ENCODE measurements around the gene C1orf87.

Gene C1orf87

GRCh38 chr1:60008500-60008899 is 65.1 kb downstream of the C1orf87 start:
- DNase-seq: no peak

GRCh38 chr1:60000625-60001024 is 72.9 kb downstream of the C1orf87 start:
- DNase-seq: peak in 11 of 42 donors; percentile 8 to 55 (median 19)
- intact Hi-C loops (cut with DNase I): no loop called here

More at GRCh38 chr1:60008500-60008899, 65.1 kb downstream of the C1orf87 start:
- intact Hi-C loops (cut with DNase I): no loop called here

GRCh38 chr1:59999746-60000145 is 73.8 kb downstream of the C1orf87 start:
- intact Hi-C loops (cut with DNase I): no loop called here
- no peak for DNase-seq

GRCh38 chr1:59999006-59999405 is 74.6 kb downstream of the C1orf87 start:
- intact Hi-C loops (cut with DNase I): no loop called here

GRCh38 chr1:59997479-59998115 is 76.0 kb downstream of the C1orf87 start:
- intact Hi-C loops (cut with DNase I): no loop called here
- DNase-seq: no peak

More at GRCh38 chr1:59999006-59999405, 74.6 kb downstream of the C1orf87 start:
- no peak for DNase-seq

- DNase-seq: no peak
- intact Hi-C loops (cut with DNase I): no loop called here
Observed at GRCh38 chr1:59994302-59995198, 79.0 kb downstream of the C1orf87 start.

- intact Hi-C loops (cut with DNase I): no loop called here
- no peak for DNase-seq
Observed at GRCh38 chr1:59992040-59992820, 81.3 kb downstream of the C1orf87 start.

GRCh38 chr1:59990470-59990869 is 83.1 kb downstream of the C1orf87 start:
- DNase-seq: no peak
- intact Hi-C loops (cut with DNase I): no loop called here

- intact Hi-C loops (cut with DNase I): no loop called here
- peak in 39 of 42 donors; percentile 10 to 82 (median 46) for DNase-seq
Observed at GRCh38 chr1:59986516-59987310, 86.9 kb downstream of the C1orf87 start.

GRCh38 chr1:59985911-59986515 is 87.6 kb downstream of the C1orf87 start:
- intact Hi-C loops (cut with DNase I): no loop called here
- DNase-seq: no peak

GRCh38 chr1:59979666-59980065 is 93.9 kb downstream of the C1orf87 start:
- no peak for DNase-seq
- intact Hi-C loops (cut with DNase I): loop anchor here (10.0 kb wide), 2 partner anchors 1065 to 1875 kb away; no protein-coding TSS in a partner anchor

- intact Hi-C loops (cut with DNase I): loop anchor here (10.0 kb wide), 2 partner anchors 1066 to 1876 kb away; no protein-coding TSS in a partner anchor
- no peak for DNase-seq
Observed at GRCh38 chr1:59978511-59978910, 95.1 kb downstream of the C1orf87 start.

- intact Hi-C loops (cut with DNase I): loop anchor here (10.0 kb wide), 2 partner anchors 1067 to 1877 kb away; no protein-coding TSS in a partner anchor
Observed at GRCh38 chr1:59978026-59978425, 95.5 kb downstream of the C1orf87 start.

GRCh38 chr1:59977075-59977410 is 96.5 kb downstream of the C1orf87 start:
- intact Hi-C loops (cut with DNase I): loop anchor here (10.0 kb wide), 2 partner anchors 1068 to 1878 kb away; no protein-coding TSS in a partner anchor
- DNase-seq: no peak

More at GRCh38 chr1:59978026-59978425, 95.5 kb downstream of the C1orf87 start:
- DNase-seq: no peak

- DNase-seq: peak; percentile 43 to 91 (median 82)
- intact Hi-C loops (cut with DNase I): loop anchor here (10.0 kb wide), 2 partner anchors 1068 to 1878 kb away; no protein-coding TSS in a partner anchor
Observed at GRCh38 chr1:59976194-59977074, 97.1 kb downstream of the C1orf87 start.

GRCh38 chr1:59973719-59974118 is 99.9 kb downstream of the C1orf87 start:
- intact Hi-C loops (cut with DNase I): loop anchor here (10.0 kb wide), 2 partner anchors 1071 to 1881 kb away; no protein-coding TSS in a partner anchor
- DNase-seq: no peak
